Keratinocyte (primary cell): ENCODE data around the gene TIPRL.

Experiments
- EZH2 ChIP-seq: IDR thresholded peaks from one replicate; pipeline ENCODE4 v1.6.1; 2012; ENCODE audit warnings: inconsistent platforms, mild to moderate bottlenecking, low read length, moderate library complexity
- TF ChIP-seq, protein P1 (sequence below), 3 experiments: IDR thresholded peaks in 1 of 3; conservative IDR thresholded peaks in 1 of 3; optimal IDR thresholded peaks in 1 of 3; 2 replicates in 2 of 3; 3 replicates in 1 of 3; pipeline versions ENCODE3 to v1.5.1; 2011; ENCODE audit warnings: low read length in 3 of 3, mild to moderate bottlenecking in 3 of 3, moderate library complexity in 2 of 3, control low read depth in 1 of 3, inconsistent platforms in 1 of 3; ENCODE audit not compliant: insufficient read depth in 2 of 3; ENCODE audit errors: extremely low read depth in 1 of 3

DNA sequence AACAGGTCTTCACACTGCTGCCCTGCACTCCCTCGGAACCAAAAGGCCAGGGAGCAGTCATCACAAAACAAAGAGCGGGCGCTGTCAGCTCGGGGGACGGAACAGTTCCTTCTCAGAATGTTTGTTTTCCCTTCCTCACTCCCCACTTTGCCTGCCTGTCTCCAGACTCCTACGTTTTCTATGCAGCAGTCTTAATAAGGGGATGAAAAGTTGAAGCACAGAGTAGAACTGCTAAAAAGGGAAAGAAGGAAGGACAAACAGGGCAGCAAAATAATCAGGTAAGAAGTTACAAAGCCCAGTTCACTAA lies 41.3 kb upstream of the TIPRL start:
- TF ChIP-seq, protein P1, sequence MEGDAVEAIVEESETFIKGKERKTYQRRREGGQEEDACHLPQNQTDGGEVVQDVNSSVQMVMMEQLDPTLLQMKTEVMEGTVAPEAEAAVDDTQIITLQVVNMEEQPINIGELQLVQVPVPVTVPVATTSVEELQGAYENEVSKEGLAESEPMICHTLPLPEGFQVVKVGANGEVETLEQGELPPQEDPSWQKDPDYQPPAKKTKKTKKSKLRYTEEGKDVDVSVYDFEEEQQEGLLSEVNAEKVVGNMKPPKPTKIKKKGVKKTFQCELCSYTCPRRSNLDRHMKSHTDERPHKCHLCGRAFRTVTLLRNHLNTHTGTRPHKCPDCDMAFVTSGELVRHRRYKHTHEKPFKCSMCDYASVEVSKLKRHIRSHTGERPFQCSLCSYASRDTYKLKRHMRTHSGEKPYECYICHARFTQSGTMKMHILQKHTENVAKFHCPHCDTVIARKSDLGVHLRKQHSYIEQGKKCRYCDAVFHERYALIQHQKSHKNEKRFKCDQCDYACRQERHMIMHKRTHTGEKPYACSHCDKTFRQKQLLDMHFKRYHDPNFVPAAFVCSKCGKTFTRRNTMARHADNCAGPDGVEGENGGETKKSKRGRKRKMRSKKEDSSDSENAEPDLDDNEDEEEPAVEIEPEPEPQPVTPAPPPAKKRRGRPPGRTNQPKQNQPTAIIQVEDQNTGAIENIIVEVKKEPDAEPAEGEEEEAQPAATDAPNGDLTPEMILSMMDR (optimal IDR thresholded peaks at IDR 0.05 in 1 of 3, IDR thresholded peaks at IDR 0.05 in 1 of 3, conservative IDR thresholded peaks at IDR 0.05 in 1 of 3; ENCODE audit: extremely low read depth in 1 of 3, insufficient read depth in 2 of 3, low read length in 3 of 3), result no peak
- no peak for TF ChIP-seq EZH2
